Activated CD4-positive, CD25-positive, alpha-beta regulatory T cell (primary cell): Measurements from ENCODE around the gene ERBIN.
"Not testable (repeated sequence)": the region's sequence is repeated elsewhere in the genome, so short reads cannot be mapped to it uniquely, and the experiment has no call there.

Experiments
- DNase-seq, 4 experiments: peaks; one replicate each; lab custom pipeline; 2025; lab: John Stamatoyannopoulos, UW

Gene ERBIN, protein sequence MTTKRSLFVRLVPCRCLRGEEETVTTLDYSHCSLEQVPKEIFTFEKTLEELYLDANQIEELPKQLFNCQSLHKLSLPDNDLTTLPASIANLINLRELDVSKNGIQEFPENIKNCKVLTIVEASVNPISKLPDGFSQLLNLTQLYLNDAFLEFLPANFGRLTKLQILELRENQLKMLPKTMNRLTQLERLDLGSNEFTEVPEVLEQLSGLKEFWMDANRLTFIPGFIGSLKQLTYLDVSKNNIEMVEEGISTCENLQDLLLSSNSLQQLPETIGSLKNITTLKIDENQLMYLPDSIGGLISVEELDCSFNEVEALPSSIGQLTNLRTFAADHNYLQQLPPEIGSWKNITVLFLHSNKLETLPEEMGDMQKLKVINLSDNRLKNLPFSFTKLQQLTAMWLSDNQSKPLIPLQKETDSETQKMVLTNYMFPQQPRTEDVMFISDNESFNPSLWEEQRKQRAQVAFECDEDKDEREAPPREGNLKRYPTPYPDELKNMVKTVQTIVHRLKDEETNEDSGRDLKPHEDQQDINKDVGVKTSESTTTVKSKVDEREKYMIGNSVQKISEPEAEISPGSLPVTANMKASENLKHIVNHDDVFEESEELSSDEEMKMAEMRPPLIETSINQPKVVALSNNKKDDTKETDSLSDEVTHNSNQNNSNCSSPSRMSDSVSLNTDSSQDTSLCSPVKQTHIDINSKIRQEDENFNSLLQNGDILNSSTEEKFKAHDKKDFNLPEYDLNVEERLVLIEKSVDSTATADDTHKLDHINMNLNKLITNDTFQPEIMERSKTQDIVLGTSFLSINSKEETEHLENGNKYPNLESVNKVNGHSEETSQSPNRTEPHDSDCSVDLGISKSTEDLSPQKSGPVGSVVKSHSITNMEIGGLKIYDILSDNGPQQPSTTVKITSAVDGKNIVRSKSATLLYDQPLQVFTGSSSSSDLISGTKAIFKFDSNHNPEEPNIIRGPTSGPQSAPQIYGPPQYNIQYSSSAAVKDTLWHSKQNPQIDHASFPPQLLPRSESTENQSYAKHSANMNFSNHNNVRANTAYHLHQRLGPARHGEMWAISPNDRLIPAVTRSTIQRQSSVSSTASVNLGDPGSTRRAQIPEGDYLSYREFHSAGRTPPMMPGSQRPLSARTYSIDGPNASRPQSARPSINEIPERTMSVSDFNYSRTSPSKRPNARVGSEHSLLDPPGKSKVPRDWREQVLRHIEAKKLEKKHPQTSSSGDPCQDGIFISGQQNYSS (N-terminal part only)

DNA sequence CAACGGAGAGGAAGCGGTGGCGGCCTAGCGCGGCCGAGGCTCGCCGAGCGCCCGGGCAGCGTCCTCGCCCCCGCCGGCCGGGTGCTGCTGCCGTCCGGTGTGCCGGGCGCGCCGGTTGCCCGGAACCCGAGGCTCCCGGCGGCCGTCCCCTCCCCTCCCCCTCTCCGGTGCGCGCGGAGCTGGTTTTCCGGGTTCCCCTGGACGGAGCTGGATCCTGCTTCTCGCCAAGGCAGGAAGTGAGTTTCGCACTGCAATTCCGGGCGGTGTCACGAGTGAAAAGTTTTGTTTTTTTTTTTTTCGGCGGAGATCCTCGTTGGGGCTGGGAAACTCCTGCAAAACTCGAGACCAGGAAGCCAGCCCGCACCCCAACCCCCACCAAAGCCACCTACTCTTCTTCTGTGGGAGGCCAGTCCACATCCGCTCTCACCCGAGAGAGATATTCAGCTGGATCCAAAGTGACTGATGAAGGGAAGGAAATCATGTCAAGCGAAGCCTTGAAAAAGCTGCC is at the start of gene ERBIN:
ERBIN (plus strand) TSS at position 300 of the 508 bp plus-strand sequence. CDS start 66,144 bp downstream, outside the sequence.
- peak; percentile 35 to 59 (median 52) for DNase-seq

DNA sequence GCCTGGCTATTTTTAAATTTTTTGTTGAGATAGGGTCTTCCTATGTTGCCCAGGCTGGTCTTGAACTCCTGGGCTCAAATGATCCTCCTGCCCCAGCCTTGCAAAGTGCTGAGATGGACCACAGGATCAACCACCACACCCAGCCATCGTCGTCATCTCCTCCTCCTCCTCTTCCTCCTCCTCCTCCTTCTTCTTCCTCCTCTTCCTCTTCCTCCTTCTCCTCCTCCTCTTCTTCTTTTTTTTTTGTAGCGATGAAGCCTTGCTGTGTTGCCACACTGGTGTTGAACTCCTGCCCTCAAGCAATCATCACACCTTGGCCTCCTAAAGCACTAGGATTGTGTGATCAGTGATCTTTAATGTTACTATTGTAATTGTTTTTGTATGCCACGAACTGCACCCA is 49.4 kb upstream of the ERBIN start:
- DNase-seq: no peak

- DNase-seq: not testable (repeated sequence)
Observed at GRCh38 chr5:65879668-65880256, 46.6 kb upstream of the ERBIN start.

- no peak for DNase-seq
Observed at GRCh38 chr5:65880496-65881072, 45.8 kb upstream of the ERBIN start.

DNA sequence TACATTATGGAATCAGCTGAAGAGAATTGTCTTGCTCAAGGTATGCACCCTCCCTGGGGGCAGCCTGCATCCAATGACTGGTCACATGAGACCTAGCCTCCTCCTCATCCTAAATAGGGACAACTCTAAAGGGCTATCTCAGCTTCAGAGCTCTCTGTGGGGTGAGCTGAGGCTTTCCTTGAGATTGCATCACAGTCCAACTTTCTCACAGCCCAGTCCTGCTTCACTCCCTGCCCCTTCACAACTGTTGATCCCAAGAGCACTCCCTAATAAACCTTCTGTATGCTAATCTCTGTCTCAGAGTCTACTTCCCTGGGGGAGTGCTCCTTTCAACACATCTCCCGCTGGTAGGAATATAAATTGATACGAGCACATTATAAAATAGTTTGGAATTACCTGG is 44.1 kb upstream of the ERBIN start:
- no peak for DNase-seq

DNA sequence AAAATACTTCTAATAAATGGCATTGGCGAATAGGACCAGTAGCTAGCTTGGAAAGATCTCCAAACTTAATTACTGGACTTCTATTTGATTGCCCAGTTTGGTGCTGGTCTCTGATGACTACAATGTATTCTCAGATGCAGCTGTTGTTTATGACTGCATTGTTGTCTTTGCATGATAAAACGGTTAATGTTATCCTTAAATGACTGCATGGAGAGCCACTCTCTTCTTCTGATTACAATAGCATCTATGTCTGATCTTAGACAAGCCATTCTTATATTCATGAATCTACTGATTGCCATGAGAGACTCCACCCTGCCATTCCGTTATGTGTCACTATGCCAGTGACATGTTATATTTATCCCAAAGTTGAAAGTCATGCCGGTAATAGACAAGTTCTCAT is 42.9 kb upstream of the ERBIN start:
- DNase-seq: no peak

DNA sequence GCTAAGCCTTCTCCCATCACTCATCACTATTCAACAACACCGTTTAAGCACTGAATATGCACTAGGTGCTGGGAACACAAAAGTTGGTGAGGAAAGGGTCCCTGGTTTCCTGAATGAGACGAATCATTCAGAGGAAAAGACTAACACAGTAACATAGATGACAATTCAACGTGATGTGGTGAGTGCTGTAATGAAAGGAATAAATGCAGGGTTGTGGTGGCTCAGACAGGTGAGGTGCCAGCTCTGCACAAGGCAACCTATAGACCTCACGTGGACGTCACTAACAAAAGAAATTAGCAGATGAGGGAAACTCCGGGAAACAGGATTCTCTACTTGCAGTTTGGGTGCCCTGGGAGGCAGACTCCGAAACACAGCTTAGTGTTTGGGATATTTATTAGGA is 40.0 kb upstream of the ERBIN start:
- DNase-seq: no peak

DNA sequence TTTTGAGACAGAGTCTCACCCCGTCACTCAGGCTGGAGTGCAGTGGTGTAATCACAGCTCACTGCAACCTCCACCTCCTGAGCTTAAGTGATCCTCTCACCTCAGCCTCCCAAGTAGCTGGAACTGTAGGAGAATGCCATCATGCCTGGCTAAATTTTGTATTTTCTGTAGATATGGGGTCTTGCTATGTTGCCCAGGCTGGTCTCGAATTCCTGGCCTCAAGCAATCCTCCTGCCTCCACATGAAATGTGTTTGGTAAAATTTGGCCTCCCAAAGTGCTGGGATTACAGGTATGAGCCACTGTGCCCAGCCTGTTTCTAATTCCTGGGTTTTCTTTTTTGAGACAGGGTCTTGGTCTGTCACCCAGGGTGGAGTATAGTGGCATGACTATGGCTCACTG is 34.4 kb upstream of the ERBIN start:
- DNase-seq: not testable (repeated sequence)

DNA sequence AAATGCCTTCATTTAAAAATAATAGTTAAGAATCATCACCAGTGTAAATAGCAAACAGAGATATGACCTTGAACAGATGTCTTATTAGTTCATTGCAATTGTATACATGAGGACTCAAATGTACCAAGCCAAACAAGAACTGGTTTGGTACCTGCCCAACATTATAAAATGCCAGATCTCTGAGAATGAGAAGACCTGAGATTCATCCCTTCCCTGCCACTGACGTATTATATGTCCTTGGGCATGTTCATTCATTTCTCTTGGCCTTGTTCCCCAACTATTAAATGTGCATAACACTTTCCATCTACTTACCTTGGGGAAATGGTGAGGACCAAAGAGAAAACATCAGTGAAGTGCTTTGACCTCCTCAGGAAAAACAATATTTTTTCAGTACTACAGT is 33.6 kb upstream of the ERBIN start:
- DNase-seq: no peak

- DNase-seq: no peak
Observed at GRCh38 chr5:65893749-65894430, 32.5 kb upstream of the ERBIN start.

DNA sequence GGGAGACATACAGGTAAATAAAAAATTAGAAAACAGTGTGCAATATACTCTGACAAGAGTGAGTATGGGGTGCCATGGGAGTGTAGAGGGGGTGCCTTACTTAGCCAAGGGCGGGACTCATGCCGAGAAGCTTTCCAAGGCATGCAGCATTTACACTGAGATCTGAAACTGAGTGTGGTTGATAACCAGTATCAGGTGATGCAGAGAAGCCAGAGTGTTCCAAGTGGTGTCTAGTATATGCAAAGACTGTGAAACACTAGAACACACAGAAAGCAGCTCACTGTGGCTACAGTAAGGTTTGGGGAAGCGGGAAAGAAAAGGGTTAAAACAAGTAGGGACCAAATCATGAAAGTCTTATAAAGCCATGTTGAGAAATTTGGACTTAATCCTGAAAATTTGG is 30.5 kb upstream of the ERBIN start:
- DNase-seq: no peak

GRCh38 chr5:65900746-65901145 is 25.6 kb upstream of the ERBIN start:
- DNase-seq: no peak

- DNase-seq: no peak
Observed at GRCh38 chr5:65902104-65902503, 24.3 kb upstream of the ERBIN start.

GRCh38 chr5:65903581-65903980 is 22.8 kb upstream of the ERBIN start:
- no peak for DNase-seq

GRCh38 chr5:65906256-65906655 is 20.1 kb upstream of the ERBIN start:
- DNase-seq: no peak

DNA sequence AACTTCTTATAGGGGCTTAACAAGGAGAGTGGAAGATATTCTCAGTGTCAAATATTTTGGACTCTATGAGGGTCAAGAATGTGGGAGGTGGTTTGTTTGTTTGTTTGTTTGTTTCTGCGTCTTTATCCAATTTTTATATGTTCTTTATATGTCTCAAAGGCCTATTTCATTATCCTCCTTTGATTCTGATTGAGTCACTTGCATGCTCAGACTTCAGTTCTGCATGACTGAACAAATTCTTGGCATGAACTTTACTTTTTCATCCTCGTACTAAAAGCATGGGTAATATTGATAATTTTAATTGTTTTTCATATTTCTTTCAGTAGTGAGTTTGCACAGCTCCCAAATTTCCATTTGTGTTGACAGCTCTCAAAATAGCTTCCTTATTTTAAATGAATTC is 19.2 kb upstream of the ERBIN start:
- no peak for DNase-seq

GRCh38 chr5:65910711-65911110 is 15.7 kb upstream of the ERBIN start:
- no peak for DNase-seq

DNA sequence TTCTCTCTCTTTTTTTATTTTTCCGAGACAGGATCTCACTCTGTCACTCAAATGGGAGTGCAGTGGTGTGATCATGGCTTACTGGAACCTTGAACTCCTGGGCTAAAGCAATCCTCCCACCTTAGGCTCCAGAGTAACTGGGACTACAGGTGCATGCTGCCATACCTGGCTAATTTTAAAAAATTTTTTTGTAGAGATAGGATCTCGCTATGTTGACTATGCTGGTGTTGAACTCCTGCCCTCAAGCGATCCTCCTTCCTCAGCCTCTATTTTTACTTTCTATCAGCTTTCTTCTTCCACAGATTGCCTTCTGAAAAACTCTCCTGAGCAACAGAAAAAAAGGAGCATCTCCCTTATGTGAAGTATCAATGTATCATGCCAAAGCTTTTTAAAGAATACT is 14.1 kb upstream of the ERBIN start:
- DNase-seq: no peak

DNA sequence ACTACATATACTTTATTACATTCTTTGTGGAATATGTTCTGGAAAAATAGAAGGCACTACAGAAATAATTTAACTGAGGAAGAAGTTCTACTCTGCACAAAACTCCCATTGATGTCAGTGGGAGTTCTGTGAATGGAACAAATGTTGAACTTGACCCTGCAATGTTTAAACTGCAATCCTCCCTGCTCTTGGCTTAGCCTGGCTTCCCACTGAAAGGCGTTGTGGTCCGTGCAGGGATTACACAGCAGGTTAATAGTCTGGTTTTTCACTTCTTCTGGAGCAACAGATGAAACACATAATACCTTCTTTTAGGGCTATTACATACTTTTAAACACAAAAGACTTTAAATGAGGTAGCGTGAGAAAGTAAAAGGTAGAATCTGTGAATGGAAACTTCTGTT is 12.9 kb upstream of the ERBIN start:
- DNase-seq: no peak

GRCh38 chr5:65914641-65915196 is 11.7 kb upstream of the ERBIN start:
- no peak for DNase-seq
